ENCODE data around the gene MAP3K12.
"Not testable (repeated sequence)": the region's sequence is repeated elsewhere in the genome, so short reads cannot be mapped to it uniquely, and the experiment has no call there.

The MAP3K12 gene, protein sequence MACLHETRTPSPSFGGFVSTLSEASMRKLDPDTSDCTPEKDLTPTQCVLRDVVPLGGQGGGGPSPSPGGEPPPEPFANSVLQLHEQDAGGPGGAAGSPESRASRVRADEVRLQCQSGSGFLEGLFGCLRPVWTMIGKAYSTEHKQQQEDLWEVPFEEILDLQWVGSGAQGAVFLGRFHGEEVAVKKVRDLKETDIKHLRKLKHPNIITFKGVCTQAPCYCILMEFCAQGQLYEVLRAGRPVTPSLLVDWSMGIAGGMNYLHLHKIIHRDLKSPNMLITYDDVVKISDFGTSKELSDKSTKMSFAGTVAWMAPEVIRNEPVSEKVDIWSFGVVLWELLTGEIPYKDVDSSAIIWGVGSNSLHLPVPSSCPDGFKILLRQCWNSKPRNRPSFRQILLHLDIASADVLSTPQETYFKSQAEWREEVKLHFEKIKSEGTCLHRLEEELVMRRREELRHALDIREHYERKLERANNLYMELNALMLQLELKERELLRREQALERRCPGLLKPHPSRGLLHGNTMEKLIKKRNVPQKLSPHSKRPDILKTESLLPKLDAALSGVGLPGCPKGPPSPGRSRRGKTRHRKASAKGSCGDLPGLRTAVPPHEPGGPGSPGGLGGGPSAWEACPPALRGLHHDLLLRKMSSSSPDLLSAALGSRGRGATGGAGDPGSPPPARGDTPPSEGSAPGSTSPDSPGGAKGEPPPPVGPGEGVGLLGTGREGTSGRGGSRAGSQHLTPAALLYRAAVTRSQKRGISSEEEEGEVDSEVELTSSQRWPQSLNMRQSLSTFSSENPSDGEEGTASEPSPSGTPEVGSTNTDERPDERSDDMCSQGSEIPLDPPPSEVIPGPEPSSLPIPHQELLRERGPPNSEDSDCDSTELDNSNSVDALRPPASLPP

DNA sequence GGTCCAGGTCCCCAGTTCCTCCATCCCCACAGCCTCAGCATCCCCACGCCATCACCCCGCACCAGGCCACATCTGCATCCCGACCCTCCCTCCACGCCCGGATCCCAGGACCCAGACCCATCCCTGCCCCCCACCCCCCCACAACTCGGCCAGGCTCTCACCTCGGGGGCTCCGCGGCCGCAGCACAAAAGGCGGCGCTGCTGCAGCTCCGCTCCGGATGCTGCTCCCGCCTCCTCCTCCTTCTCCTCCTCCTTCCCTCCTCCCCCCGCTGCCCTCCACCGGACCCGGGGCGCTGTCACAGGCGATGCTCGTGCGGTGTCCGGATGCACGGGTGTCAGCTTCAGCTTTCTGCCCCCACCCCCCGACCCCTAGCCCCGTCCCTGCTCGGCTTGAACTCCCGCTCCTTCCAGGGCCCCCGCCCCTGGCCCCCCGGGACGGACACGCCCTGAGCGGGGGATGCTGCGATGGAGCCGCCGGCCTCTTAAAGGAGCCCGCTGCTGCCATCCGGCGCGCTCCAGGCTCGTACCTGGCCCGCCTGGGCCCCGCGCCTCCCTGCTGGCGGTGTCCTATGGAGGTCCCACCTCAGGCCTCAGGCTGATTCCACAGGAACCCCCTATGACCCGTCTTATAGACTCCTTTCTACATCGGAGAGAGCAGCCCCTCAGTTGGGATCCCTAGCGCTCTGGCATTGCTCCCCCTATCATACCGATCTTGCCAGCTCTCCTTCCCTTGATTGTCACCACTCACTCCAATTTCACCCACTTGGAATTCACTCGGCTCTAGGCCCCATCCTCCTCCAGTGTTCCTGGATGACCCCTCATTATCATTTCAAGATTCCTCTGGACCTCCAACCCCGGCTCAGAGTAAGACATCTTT, at the start of gene MAP3K12:
MAP3K12 (minus strand) TSS at position 193 of the 876 bp plus-strand sequence. CDS start 12,067 bp downstream, outside the sequence.
- DNase-seq (ENCODE audit: low spot score) = peak; percentile 87

DNA sequence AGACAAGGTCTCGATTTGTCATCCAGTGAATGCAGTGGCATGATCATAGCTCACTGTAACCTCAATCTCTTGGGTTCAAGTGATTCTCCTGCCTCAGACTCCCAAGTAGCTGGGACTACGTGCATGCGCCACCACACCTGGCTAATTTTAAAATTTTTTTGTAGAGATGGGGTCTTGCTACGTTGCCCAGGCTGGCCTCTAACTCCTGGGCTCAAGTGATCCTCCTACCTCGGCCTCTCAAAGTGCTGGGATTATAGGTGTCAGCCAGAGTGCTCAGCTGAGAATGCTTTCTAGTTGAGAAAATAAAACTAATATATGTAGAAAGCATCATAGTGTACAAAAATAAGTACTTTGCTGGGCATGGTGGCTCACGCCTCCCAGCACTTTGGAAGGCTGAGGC, 49.1 kb upstream of the MAP3K12 start:
- DNase-seq (ENCODE audit: low spot score) = not testable (repeated sequence)

DNA sequence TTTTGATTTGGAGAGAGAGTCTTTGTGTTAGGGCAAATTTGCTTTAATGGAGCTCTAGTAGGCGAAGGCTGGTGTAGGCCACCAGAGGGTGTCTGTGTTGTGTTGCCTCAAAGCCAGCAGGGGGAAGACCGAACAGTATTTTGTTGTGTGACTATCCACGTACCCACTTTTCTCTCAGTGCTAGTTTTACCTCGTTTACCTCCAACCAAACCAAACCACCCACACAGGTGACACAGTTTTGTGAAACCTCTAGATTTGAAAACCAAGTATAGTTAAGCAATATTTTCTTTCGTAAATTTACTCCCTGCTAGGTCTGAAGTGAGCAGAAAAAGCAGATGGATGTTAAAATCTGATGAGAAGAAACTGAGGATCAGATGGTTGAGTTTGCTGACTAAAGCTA, 44.3 kb upstream of the MAP3K12 start:
- peak; percentile 92 for DNase-seq (ENCODE audit: low spot score)

DNA sequence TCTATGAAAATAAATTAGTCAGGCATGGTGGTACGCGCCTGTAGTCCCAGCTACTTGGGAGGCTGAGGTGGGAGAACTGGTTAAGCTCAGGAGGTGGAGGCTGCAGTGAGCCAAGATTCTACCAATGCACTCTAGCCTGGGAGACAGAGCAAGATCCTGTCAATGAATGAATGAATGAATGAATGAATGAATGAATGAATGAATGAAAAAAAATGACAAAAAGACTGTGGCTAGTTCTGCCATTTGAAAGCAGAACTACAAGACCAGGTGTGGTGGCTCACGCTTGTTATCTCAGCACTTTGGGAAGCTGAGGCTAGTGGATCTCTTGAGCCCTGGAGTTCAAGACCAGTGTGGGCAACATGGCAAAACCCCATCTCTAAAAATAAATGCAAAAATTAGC, 40.3 kb upstream of the MAP3K12 start:
- DNase-seq (ENCODE audit: low spot score) = no peak

DNA sequence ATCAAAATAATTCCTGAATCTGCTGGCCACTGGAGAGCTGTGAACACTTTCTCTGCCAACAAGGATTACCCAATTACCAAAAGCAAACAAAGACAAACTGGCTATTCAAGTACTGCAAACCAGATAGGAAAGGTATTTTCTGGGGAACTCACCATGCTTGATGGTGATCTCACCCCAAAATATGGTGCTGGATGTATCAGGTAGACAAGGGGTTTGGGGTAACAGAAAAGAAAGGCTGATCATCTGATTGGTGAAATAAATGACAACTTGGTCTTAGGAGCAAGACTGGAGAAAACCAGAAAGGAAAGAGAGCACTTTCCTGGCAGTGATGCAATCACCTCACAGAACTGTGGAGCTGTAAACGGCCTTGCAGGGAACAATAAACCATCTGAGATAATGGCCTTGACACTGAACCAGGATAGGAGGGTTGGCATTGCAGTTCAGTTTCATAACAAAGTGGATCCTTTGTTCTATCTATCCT, 39.0 kb upstream of the MAP3K12 start:
- peak; percentile 75 for DNase-seq (ENCODE audit: low spot score)

DNA sequence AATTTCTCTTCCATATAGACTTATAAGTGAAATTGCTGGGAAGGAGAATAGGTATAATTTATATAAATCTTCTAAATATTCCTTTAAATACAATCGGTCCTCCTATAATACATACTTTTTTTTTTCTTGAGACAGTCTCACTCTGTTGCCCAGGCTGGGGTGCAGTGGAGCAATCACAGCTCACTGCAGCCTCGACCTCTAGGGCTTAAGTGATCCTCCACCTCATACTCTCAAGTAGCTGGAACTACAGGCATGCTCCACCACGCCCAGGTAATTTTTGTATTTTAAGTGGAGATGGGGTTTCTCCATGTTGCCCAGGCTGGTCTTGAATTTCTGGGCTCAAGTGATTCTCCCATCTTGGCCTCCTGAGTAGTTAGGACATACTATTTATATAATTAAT, 37.7 kb upstream of the MAP3K12 start:
- DNase-seq (ENCODE audit: low spot score) = no peak

DNA sequence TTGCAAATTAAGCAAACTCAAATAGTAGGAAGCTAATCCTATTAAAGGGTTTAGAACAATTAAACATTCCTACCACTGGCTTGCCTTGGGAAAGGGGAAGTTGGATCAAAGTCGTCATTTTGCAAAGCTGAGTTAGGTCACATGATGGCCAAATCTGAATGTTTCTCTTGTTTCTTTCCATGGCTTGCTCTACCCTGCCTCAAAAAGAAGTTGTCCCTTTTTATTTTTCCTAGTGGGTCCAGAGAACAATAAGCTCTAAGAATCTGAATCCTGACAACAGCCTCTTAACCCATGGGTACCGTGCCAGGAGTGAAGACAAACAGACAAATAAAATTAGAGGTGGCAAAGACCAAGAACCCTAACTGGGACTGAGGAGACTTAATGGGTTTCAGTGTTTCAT, 34.2 kb upstream of the MAP3K12 start:
- peak; percentile 62 for DNase-seq (ENCODE audit: low spot score)

DNA sequence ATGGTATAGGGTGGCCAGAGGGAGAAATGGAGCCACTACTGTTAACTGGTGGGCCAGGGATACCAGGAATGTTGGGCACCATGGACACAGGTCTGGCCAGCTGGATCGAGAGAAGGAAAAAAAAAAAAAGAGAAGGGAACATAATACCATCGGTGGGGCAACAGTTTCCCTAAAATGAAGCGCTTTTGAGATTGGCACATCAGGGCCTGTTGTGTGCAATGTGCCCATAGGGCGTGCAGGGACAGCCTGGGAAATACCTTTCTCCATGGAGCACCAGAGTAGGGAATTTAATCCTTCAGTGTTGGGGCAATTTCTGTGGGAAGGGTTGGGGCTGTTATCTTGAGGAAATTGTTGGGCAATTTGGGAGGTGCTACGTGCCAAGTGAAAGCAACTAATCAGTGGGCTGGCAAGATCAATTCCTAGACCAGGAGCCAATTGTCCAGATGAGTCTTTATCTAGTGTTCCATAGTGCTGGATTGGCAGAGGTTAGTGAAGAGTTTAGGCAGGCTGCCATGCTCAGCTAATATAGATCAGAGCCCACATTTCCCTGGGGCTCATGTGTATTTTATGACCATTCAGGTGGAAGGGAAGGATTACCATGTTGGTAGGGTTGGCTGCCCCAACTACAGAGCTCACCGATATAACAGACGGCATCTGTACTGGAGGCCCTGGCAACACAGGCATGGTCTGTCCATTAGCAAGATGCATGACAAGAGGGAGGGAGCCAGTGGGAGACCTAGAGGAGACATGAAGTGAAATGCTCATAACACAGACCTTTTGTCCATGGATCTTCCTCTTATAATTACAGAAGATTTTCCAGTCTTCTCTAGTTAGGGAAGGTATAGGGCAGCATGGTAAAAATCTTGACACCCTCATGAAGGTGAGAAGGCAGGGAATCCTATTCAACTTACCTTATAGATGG, 33.5 kb upstream of the MAP3K12 start:
- DNase-seq (ENCODE audit: low spot score) = no peak

DNA sequence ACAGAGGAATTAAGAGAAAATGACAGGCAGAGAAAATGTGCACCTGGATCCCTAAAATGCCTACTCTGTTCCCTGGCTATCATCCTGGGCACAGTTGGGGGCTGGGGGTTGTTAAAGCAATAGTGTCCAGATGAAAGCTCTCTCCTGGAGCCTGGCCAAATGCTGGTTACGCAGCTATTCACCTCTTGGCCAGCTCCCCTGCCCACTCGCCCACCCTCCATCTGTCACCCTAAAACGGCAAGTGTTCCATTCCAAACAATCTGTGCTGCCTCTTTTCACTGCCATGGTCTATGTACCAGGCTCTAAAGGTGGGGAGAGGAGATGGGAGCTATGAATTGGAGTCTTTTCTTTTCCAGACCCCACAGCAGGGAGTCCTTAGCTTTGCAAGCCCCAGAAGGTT, 32.8 kb upstream of the MAP3K12 start:
- DNase-seq (ENCODE audit: low spot score) = peak; percentile 27

DNA sequence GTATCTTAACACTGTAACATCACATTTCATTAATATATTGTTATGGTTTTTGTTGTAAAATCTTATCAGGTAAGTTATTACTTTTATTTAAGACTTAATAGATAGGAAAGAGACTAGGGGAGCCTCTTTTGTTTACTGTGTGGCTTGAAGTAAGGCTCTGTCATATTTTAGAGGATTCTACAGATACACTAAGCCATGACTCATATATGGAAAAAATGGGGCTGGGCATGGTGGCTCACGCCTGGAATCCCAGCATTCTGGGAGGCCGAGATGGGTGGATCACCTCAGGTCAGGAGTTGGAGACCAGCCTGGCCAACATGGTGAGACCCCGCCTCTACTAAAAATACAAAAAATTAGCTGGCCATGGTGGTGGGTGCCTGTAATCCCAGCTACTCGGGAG, 31.7 kb upstream of the MAP3K12 start:
- no peak for DNase-seq (ENCODE audit: low spot score)

DNA sequence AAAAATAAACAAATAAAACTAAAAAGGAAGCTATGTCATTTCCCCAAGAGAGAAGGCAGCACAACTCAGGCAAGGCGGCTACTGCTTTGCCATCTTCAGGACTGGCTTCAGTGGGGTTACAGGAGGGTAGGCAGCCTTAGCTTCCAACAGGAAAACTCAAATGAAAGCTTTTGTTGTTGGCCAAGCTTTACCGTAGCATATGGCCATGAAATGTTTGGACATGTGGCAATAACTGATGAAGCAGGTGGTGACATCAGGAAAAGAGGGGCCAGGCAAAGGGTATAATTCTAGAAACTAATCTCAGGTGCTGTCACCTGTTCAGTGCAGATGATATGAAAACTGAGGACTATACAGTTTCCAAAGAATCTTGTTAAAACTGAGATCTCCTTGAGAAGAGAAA, 30.8 kb upstream of the MAP3K12 start:
- DNase-seq (ENCODE audit: low spot score) = no peak

DNA sequence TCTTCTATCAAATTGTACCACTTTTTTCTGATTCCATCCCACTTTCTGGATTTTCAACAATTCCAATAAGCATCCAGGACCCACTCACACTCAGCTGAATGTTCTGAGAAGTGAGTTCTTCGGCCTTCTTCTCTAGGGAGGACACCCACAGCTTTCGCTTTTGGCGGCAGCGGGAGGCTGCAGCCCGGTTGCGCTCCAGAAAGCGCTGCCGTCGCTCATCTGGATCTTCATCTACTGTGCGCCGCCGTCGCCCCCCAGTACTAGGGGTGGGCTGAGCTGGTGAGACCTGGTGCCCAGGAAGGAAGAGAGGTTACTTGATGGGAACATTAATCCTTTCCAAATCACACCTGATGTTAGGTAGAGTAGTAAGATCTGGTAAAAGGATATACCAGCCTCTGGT, 25.2 kb upstream of the MAP3K12 start:
- DNase-seq (ENCODE audit: low spot score) = no peak

DNA sequence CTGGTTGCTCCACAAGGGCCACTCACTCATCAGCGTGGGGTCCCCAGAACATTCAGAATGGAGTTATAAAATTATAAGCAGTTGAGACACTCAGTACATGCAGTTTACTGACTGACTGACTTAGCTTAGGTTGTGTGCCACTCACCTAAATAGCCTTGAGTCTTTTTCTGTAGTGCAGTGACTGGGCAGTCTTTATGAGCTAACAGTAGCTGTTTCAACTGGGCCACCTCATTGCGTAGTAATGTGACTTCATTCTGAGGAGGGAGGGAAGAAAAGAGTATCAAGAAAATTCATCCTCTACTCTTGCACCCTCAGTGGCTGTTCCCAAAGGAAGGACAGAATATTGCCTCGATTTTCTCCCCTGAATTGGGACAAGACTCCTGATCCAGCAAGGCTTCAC, 23.9 kb upstream of the MAP3K12 start:
- no peak for DNase-seq (ENCODE audit: low spot score)

DNA sequence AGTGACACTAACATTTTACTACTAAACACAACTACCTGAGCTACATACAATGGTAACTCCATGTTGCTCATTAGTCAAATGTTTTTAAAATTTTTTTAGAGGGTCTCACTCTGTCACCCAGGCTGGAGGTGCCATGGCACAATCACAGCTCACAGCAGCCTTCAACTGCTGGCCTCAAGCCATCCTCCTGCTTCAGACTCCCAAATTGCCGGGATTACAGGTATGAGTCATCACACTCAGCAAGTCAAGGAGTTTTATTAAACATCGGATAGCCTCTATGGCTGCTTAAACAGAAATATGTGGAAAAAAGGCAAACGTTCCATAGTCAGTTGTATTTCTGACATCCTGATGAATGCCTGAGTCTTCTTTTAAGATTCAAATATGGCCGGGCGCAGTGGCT, 19.1 kb upstream of the MAP3K12 start:
- no peak for DNase-seq (ENCODE audit: low spot score)

DNA sequence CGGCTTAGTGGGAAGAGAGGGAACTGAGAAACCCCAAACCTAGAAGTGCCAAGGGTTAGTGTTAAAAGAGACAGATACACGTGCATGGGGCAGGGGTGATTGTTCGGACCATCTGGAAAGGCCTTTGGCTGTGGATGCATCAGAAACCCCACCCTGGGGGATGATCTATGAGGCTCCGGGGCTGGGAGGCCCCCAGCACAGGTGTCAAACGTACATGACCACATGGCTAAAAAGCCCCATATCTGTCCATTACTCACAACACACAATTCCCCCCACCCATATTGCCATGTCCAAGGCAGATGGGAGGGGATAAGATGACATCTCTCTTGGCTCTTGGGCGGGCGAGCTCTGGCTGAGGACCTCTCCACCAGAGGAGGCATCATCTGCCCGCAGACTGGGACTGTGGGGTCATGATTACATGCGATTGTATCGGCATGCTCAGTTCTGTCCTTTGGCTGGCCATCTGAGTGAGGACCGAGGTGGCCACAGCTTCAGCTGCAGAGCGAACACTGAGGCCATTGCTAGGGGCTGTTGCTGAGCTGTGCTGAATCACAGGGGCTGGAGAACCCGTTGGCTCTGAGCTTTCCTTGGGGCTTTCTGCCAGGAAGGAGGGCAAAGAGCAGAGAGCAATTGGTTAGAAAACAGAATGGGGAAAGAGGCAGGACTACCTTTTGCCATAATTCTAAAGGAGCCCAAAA, 17.6 kb upstream of the MAP3K12 start:
- no peak for DNase-seq (ENCODE audit: low spot score)

DNA sequence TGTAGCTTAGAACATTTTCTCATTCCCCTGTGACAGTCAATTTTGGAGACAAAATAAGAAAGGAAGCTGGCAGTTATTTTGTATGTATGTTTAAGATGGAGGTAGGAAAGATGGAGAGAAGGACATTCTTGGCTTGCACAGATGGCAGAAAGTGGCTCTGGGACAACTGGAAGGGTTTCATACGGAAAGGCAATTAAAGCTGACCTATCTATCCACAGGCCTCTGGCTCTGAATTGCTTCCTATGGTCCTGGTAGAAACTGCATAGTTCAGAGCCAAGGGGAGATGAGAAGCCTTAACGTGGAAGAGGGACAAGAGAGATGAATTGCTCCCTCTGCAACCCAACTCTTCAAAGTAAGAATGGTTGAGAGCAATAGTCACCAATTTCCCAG, 16.0 kb upstream of the MAP3K12 start:
- DNase-seq (ENCODE audit: low spot score) = no peak

DNA sequence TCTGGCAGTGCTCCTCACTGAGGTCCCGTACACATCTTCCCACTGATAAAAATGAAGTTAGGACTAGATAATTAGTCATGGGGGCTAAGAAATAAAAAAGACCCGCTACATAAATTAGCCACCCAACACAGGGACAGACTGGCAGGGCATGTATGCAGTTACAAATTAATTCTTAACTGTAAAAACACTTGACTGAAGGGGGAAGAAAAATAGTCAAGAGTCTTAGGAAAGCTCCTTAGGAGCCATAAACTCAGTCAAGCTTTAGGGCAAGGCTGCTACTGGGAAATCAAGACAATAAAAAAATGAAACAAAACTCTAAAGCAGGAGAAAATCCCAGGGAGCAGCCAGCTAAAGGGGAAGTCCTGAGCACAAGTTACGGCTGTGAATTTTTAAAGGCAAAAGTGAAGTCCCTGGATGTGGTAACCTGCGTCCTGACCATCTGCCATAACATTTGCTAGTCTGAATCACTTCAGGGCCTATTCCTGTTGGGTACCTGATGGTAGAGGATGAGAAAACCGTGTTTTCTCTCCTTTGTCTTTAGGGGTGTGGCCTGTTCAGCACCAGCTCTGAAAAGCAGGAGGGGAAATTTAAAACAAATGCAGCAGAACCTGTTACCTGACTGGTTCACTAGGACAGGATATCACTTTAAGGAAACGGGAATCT, 15.5 kb upstream of the MAP3K12 start:
- no peak for DNase-seq (ENCODE audit: low spot score)

DNA sequence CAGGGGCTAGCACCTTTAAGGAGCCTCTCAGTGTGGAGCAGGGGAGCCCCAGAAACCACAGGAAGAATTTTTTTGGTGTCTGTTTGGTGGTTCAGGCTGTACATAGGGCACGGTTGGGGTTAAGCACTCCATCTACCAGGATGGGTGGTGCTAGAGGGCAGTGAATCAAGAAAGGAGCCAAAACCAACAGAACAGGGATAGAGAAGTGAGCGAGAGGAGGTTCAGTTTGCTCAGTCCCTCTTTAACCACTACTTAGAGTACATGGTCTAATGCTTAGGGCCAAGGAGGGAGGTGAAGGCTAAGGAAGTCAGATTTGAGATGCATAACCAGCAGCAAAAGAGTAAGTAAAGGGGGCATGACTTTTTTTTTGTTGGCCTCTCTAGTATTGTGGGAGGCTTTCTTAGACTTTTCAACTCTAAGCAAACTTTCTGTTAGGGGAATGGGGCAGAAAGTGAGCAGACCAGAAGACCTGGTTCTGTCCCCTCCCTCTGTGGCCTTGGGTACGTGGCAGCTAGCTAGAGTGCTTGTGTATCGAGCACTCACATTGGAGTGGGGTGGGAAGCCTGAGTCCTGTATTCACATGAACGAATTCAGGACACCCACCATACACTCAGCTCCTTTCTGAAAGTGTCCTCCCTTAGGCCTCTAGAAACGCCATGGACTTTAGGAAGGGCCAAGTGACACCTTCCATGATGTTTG, 14.6 kb upstream of the MAP3K12 start:
- no peak for DNase-seq (ENCODE audit: low spot score)

DNA sequence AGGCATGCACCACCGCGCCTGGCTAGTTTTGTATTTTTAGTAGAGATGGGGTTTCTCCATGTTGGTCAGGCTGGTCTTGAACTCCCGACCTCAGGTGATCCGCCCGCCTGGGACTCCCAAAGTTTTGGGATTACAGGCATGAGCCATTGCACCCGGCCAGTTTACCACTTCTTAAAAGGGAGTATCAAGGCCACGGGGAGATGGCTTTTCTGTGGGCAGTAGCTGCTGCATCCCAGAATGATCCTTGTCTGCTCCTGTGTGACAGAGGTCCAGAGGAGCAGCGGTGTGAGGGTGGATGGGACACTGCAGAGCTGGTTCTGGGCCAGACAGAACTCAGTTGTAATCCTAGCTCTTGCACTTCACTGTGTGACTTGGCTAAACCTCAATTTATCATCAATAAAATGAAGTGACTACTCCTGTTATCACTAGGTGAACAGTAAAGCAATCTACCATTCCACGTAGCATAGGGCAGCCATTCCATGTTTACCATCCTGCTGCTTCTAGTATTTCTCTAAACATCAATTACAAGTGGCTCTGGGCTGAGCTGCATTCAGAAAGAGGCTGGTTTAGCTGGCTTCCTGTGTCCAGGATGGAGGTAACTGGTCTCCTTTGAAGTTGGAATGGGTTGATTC, 11.0 kb upstream of the MAP3K12 start:
- no peak for DNase-seq (ENCODE audit: low spot score)

Measured in Ammon's horn (tissue), 1 donor.